HepG2 (cell line): ENCODE measurements around the gene TEF. TPM values are rescaled to one million over a fixed set of nuclear protein-coding genes. Genes with fewer than 3 reads are reported as not detected.
A peak's percentile ranks its signal among the peaks of the same experiment; 100 is the strongest.

ENCODE experiments used
- ATAD3A ChIP-seq: sonication (generic); formaldehyde crosslinking; IDR thresholded peaks from 2 replicates; pipeline ENCODE4 v1.4.0; 2020; ENCODE audit warnings: missing genetic modification reagents
- ATF1 ChIP-seq: IDR thresholded peaks from 2 replicates; pipeline ENCODE4 v1.6.1; 2016; ENCODE audit warnings: mild to moderate bottlenecking, control low read depth
- GABPB1 ChIP-seq: IDR thresholded peaks from 2 replicates; pipeline ENCODE4 v1.6.1; 2016; ENCODE audit warnings: mild to moderate bottlenecking, missing genetic modification reagents, moderate library complexity, missing compliant biosample characterization
- JARID2 ChIP-seq: sonication (generic); formaldehyde crosslinking; IDR thresholded peaks from 2 replicates; pipeline ENCODE4 v1.8.1; 2023; ENCODE audit warnings: missing genetic modification reagents, inconsistent platforms; ENCODE audit not compliant: insufficient replicate concordance
- NR2C2 ChIP-seq: sonication (generic); formaldehyde crosslinking; IDR thresholded peaks from 2 replicates; pipeline ENCODE4 v1.4.0; 2020; ENCODE audit warnings: missing genetic modification reagents, mild to moderate bottlenecking, moderate library complexity, borderline replicate concordance
- NR2F1 ChIP-seq, 2 experiments: fragments of 450-650 bp in 1 of 2; formaldehyde crosslinking in 1 of 2; IDR thresholded peaks; 2 replicates each; pipeline versions ENCODE4 v1.5.0 to v1.6.1; 2016 to 2020; ENCODE audit warnings: mild to moderate bottlenecking in 1 of 2, missing compliant biosample characterization in 1 of 2, missing genetic modification reagents in 1 of 2, moderate library complexity in 1 of 2
- SATB2 ChIP-seq: sonication (generic); formaldehyde crosslinking; IDR thresholded peaks from 2 replicates; pipeline ENCODE4 v1.5.0; 2020; ENCODE audit warnings: missing genetic modification reagents
- SETDB1 ChIP-seq: sonication (generic); formaldehyde crosslinking; IDR thresholded peaks from 2 replicates; pipeline ENCODE4 v1.5.1; 2020; ENCODE audit warnings: missing genetic modification reagents, mild to moderate bottlenecking, borderline replicate concordance
- TCF7L2 ChIP-seq: IDR thresholded peaks from 2 replicates; pipeline ENCODE4 v1.6.1; 2011; ENCODE audit warnings: mild to moderate bottlenecking, low read depth, low read length, moderate library complexity
- YY1 ChIP-seq: IDR thresholded peaks from 2 replicates; pipeline ENCODE4 v1.6.1; 2011; ENCODE audit warnings: low read length, low read depth, moderate library complexity, mild to moderate bottlenecking; ENCODE audit not compliant: insufficient read depth, insufficient replicate concordance
- ZFP41 ChIP-seq: sonication (generic); formaldehyde crosslinking; IDR thresholded peaks from 2 replicates; pipeline ENCODE4 v1.4.0; 2020; ENCODE audit warnings: mild to moderate bottlenecking, missing genetic modification reagents, borderline replicate concordance
- ZNF207 ChIP-seq: fragments of 450-650 bp; IDR thresholded peaks from 2 replicates; pipeline ENCODE4 v1.6.1; 2016; ENCODE audit warnings: antibody characterized with exemption, borderline replicate concordance
- ZNF224 ChIP-seq: sonication (generic); formaldehyde crosslinking; IDR thresholded peaks from 2 replicates; pipeline ENCODE4 v1.5.0; 2020; ENCODE audit warnings: mild to moderate bottlenecking, missing genetic modification reagents
- ZNF501 ChIP-seq: sonication (generic); formaldehyde crosslinking; IDR thresholded peaks from 2 replicates; pipeline ENCODE4 v1.5.1; 2020; ENCODE audit warnings: mild to moderate bottlenecking, moderate library complexity, missing genetic modification reagents
- ZNF615 ChIP-seq: sonication (generic); formaldehyde crosslinking; IDR thresholded peaks from 2 replicates; pipeline ENCODE4 v1.5.0; 2020; ENCODE audit warnings: mild to moderate bottlenecking, missing genetic modification reagents, borderline replicate concordance
- ZSCAN29 ChIP-seq: sonication (generic); formaldehyde crosslinking; conservative IDR thresholded peaks from 2 replicates; pipeline ENCODE4 v1.4.0; 2020; ENCODE audit warnings: mild to moderate bottlenecking, missing genetic modification reagents
- polyA plus RNA-seq, 8 experiments: library from polyadenylated mRNA; depleted of rRNA in 3 of 8; stranded (reverse) in 7 of 8; unstranded in 1 of 8; fragments of >200 nt; fragmentation: Illumina TruSeq in 4 of 8; extraction: Trizol in 4 of 8; gene quantifications; 2 replicates each; pipeline versions ENCODE4 v1.2.1 to v1.2.3, GENCODE V29; 2011 to 2016; ENCODE audit warnings: low read depth in 4 of 8, missing spikeins in 1 of 8, mixed read lengths in 1 of 8; ENCODE audit not compliant: insufficient read depth in 1 of 8
- total RNA-seq, 5 experiments: library from RNA; depleted of rRNA; stranded (reverse); fragments of >200 nt; fragmentation: Illumina TruSeq; extraction: Trizol; gene quantifications; 2 replicates each; pipeline ENCODE4 v1.2.3, GENCODE V29; 2016; ENCODE audit warnings: low read depth in 1 of 5
- TF ChIP-seq, protein P1 (sequence below): sonication (generic); formaldehyde crosslinking; IDR thresholded peaks from 2 replicates; pipeline ENCODE4 v1.4.0; 2020; ENCODE audit warnings: missing genetic modification reagents; ENCODE audit errors: not compliant biosample characterization
- TF ChIP-seq, protein P2 (sequence below): sonication (generic); formaldehyde crosslinking; IDR thresholded peaks from 2 replicates; pipeline ENCODE4 v1.5.0; 2020; ENCODE audit warnings: mild to moderate bottlenecking, missing genetic modification reagents
- TF ChIP-seq, protein P3 (sequence below): sonication (generic); formaldehyde crosslinking; IDR thresholded peaks from 2 replicates; pipeline ENCODE4 v1.4.0; 2020; ENCODE audit warnings: missing genetic modification reagents, borderline replicate concordance
- TF ChIP-seq, protein P4 (sequence below): sonication (generic); formaldehyde crosslinking; IDR thresholded peaks from 2 replicates; pipeline ENCODE4 v1.4.0; 2020; ENCODE audit warnings: missing genetic modification reagents, borderline replicate concordance

The TEF gene
- total and polyA plus RNA-seq, 2 of the 13 experiments (the other 11 are each of a cell fraction or from before 2014, with no cell fraction given) = 7.6 to 11.2 TPM

DNA sequence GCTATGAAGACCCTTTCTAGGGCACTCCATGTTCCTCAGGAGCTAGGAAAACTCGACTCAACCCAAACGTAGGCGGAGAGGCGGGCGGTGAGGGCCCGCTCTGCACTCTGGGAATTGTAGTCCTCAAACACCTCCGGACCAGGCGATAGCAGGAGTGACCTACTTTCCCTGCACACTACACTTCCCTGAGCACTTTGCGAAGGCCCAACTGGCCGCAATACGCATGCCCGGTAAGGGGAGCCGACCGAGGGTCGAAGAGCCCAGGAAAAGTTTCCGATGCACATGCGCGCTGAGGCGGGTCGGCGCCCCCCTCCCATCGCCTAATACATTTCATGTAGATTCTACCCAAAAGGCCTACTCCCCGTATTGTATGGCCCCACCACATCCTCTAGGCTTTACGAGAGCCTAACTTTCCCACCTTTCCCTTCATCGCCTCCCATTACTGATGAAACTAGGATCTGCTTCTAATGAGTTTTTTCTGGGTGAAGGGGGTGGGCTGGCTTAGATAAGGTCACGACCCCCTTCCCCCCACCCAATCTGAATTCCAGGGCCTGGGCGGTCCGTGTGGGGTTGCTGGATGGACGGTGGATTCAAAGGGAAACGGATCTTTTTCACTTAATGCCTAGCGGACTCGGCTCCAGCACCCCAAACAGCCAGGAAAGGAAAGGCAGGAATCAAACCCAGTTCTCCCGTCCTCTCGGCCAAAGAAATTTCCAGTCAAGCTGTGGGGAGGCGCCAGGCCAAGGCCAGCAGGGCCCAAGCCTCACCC lies 62.8 kb downstream of the TEF start (continued):
- TF ChIP-seq ZNF615 (CRISPR knock-in tag) (no peak), JARID2 (CRISPR knock-in tag) (no peak), ZNF207 (no peak), YY1 (peak; percentile 16), ZNF501 (CRISPR knock-in tag) (no peak), ZSCAN29 (CRISPR knock-in tag) (no peak; the same call in 1 of the 2 replicates), TCF7L2 (no peak), ATAD3A (no peak), NR2C2 (CRISPR knock-in tag) (peak; percentile 76; the same call in 1 of the 2 replicates), ZFP41 (CRISPR knock-in tag) (0 out of 2 replicates have a peak, but pooled peaks have one; percentile 71), SATB2 (CRISPR knock-in tag) (0 out of 2 replicates have a peak, but pooled peaks have one; percentile 14), NR2F1 (CRISPR knock-in tag; IDR thresholded peaks at IDR 0.05) (peak; percentile 64 to 65; a peak in 3 of 4 replicates), GABPB1 (peak; percentile 74), ZNF224 (CRISPR knock-in tag) (no peak), ATF1 (CRISPR knock-in tag) (peak; percentile 63), SETDB1 (CRISPR knock-in tag) (no peak)
- TF ChIP-seq, protein P1, sequence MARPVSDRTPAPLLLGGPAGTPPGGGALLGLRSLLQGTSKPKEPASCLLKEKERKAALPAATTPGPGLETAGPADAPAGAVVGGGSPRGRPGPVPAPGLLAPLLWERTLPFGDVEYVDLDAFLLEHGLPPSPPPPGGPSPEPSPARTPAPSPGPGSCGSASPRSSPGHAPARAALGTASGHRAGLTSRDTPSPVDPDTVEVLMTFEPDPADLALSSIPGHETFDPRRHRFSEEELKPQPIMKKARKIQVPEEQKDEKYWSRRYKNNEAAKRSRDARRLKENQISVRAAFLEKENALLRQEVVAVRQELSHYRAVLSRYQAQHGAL (CRISPR knock-in tag) = no peak
- TF ChIP-seq, protein P2, sequence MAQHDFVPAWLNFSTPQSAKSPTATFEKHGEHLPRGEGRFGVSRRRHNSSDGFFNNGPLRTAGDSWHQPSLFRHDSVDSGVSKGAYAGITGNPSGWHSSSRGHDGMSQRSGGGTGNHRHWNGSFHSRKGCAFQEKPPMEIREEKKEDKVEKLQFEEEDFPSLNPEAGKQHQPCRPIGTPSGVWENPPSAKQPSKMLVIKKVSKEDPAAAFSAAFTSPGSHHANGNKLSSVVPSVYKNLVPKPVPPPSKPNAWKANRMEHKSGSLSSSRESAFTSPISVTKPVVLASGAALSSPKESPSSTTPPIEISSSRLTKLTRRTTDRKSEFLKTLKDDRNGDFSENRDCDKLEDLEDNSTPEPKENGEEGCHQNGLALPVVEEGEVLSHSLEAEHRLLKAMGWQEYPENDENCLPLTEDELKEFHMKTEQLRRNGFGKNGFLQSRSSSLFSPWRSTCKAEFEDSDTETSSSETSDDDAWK (CRISPR knock-in tag) = no peak
- TF ChIP-seq, protein P3, sequence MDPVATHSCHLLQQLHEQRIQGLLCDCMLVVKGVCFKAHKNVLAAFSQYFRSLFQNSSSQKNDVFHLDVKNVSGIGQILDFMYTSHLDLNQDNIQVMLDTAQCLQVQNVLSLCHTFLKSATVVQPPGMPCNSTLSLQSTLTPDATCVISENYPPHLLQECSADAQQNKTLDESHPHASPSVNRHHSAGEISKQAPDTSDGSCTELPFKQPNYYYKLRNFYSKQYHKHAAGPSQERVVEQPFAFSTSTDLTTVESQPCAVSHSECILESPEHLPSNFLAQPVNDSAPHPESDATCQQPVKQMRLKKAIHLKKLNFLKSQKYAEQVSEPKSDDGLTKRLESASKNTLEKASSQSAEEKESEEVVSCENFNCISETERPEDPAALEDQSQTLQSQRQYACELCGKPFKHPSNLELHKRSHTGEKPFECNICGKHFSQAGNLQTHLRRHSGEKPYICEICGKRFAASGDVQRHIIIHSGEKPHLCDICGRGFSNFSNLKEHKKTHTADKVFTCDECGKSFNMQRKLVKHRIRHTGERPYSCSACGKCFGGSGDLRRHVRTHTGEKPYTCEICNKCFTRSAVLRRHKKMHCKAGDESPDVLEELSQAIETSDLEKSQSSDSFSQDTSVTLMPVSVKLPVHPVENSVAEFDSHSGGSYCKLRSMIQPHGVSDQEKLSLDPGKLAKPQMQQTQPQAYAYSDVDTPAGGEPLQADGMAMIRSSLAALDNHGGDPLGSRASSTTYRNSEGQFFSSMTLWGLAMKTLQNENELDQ (CRISPR knock-in tag) = no peak
- TF ChIP-seq, protein P4, sequence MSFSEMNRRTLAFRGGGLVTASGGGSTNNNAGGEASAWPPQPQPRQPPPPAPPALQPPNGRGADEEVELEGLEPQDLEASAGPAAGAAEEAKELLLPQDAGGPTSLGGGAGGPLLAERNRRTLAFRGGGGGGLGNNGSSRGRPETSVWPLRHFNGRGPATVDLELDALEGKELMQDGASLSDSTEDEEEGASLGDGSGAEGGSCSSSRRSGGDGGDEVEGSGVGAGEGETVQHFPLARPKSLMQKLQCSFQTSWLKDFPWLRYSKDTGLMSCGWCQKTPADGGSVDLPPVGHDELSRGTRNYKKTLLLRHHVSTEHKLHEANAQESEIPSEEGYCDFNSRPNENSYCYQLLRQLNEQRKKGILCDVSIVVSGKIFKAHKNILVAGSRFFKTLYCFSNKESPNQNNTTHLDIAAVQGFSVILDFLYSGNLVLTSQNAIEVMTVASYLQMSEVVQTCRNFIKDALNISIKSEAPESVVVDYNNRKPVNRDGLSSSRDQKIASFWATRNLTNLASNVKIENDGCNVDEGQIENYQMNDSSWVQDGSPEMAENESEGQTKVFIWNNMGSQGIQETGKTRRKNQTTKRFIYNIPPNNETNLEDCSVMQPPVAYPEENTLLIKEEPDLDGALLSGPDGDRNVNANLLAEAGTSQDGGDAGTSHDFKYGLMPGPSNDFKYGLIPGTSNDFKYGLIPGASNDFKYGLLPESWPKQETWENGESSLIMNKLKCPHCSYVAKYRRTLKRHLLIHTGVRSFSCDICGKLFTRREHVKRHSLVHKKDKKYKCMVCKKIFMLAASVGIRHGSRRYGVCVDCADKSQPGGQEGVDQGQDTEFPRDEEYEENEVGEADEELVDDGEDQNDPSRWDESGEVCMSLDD (CRISPR knock-in tag) = no peak
